ENCODE results near the gene DCD. TPM values are rescaled to one million over a fixed set of nuclear protein-coding genes. Genes with fewer than 3 reads are reported as not detected.

Gene DCD
- total and polyA plus RNA-seq, 2 donors (not counting 3 experiments of a cell fraction or from before 2014, with no cell fraction given), result not detected

DNA sequence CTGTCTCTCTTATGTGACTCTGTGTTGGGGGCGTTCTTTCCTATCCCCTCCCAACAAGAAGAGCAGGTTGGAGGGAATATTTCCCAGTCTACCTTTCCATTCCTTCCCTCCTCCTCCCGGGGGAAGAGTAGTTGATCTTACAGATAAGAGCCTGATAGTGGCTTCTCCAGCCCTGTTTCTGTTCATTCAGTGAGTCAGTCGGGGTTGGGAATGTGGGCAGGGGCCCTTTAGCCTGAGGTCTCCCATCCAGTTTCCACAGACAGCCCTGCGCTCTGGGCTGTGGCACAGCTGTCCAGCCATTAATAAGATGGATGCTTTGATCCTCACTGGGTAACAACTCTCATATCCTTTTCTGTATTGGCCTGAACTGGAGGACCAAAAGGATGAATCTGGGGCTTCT lies 41.6 kb downstream of the DCD start:
- Histone ChIP-seq H3K4me3 (replicated peaks in 1 of 3; ENCODE audit: insufficient read depth in 1 of 3, low read depth in 1 of 3, low read length in 3 of 3) (no peak overlapping the region), H3K9ac (replicated peaks; ENCODE audit: extremely low read depth, insufficient read depth, low read length) (no peak overlapping the region), H3K9me3 (replicated peaks; ENCODE audit: control insufficient read depth, insufficient read depth, low read length) (no peaks in the 10 kb centered on the region), H4K20me1 (replicated peaks; ENCODE audit: control insufficient read depth, extremely low read depth, insufficient read depth, low read length) (no peaks in the 10 kb centered on the region), H2AFZ (ENCODE audit: low read depth, low read length) (no peak overlapping the region), H3K36me3 (ENCODE audit: control insufficient read depth in 2 of 2, extremely low read depth in 1 of 2, insufficient read depth in 2 of 2, low read length in 2 of 2) (no peaks in the 10 kb centered on the region), H3K27ac (ENCODE audit: insufficient read depth, low read depth, low read length) (no peak overlapping the region), H3K4me1 (ENCODE audit: control insufficient read depth, extremely low read depth, insufficient read depth, low read length) (no peaks in the 10 kb centered on the region), H3K4me2 (ENCODE audit: insufficient read depth, low read length) (no peak overlapping the region), H3K79me2 (ENCODE audit: control insufficient read depth, insufficient read depth, low read length) (no peaks in the 10 kb centered on the region), H3K27me3 (ENCODE audit: control insufficient read depth in 2 of 2, insufficient read depth in 2 of 2, low read length in 2 of 2) (peaks cover 0 to 2% of the 10 kb centered on the region in 2 experiments), H3K9me1 (replicated peaks; ENCODE audit: control insufficient read depth, extremely low read depth, insufficient read depth, low read length) (no peaks in the 10 kb centered on the region)
- ChIA-PET CTCF (interaction anchor here (0.6 to 1.9 kb wide), 4 partner anchors 10 to 400 kb away, joined by 3 to 8 read pairs (median 4); no protein-coding TSS in a partner anchor), POLR2A (no interaction called here)
- dilution Hi-C loops (cut with MboI; ENCODE audit: extremely low pct_ligation_motif_present, low sequenced_read_pairs) (no loop called here), intact Hi-C loops (cut with micrococcal nuclease) (no loop called here)
- DNase-seq (ENCODE audit: low read depth, low spot score) (no peak), FAIRE-seq (no peak)
- TF ChIP-seq POLR2A (IDR thresholded peaks at IDR 0.05; ENCODE audit: low read depth, low read length) (no peak), POLR2AphosphoS5 (IDR thresholded peaks at IDR 0.05; ENCODE audit: insufficient read depth, low read depth, low read length) (no peak), MYC (IDR thresholded peaks at IDR 0.05; ENCODE audit: low read depth, low read length) (no peak), FOS (IDR thresholded peaks at IDR 0.05; ENCODE audit: borderline replicate concordance, insufficient read depth, low read length) (no peak), EZH2 (IDR thresholded peaks at IDR 0.05; ENCODE audit: borderline replicate concordance, low read depth, low read length, severe bottlenecking) (no peak), JUN (IDR thresholded peaks at IDR 0.05; ENCODE audit: borderline replicate concordance, insufficient read depth, insufficient read length, low read depth) (no peak), GATA2 (IDR thresholded peaks at IDR 0.05; ENCODE audit: insufficient read depth, insufficient read length, low read depth, low read length) (no peak)
- TF ChIP-seq, protein P1, sequence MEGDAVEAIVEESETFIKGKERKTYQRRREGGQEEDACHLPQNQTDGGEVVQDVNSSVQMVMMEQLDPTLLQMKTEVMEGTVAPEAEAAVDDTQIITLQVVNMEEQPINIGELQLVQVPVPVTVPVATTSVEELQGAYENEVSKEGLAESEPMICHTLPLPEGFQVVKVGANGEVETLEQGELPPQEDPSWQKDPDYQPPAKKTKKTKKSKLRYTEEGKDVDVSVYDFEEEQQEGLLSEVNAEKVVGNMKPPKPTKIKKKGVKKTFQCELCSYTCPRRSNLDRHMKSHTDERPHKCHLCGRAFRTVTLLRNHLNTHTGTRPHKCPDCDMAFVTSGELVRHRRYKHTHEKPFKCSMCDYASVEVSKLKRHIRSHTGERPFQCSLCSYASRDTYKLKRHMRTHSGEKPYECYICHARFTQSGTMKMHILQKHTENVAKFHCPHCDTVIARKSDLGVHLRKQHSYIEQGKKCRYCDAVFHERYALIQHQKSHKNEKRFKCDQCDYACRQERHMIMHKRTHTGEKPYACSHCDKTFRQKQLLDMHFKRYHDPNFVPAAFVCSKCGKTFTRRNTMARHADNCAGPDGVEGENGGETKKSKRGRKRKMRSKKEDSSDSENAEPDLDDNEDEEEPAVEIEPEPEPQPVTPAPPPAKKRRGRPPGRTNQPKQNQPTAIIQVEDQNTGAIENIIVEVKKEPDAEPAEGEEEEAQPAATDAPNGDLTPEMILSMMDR (IDR thresholded peaks at IDR 0.05; ENCODE audit: extremely low read depth in 1 of 2, insufficient read depth in 1 of 2, low read depth in 1 of 2, low read length in 2 of 2), result no peak
- TF ChIP-seq, protein P2, sequence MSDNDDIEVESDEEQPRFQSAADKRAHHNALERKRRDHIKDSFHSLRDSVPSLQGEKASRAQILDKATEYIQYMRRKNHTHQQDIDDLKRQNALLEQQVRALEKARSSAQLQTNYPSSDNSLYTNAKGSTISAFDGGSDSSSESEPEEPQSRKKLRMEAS (IDR thresholded peaks at IDR 0.05; ENCODE audit: insufficient read depth, insufficient read length), result no peak
- BruUV-seq (replicated peaks), result no TSS peak

Data from endothelial cell of umbilical vein (primary cell).